BJ (cell line): ENCODE measurements around the gene NAMPT. TPM values are rescaled to one million over a fixed set of nuclear protein-coding genes. Genes with fewer than 3 reads are reported as not detected.
"Not testable (repeated sequence)": the region's sequence is repeated elsewhere in the genome, so short reads cannot be mapped to it uniquely, and the experiment has no call there.

ENCODE experiments used
- CTCF ChIA-PET: fragments of 350-600 bp; formaldehyde crosslinking; extraction: SDS; loops from one replicate; lab custom pipeline; 2021; ENCODE audit warnings: antibody characterized with exemption, inconsistent platforms; lab: Yijun Ruan, JAX
- POLR2A ChIA-PET: fragments of 300-600 bp; sonication (Branson Sonifier 250); formaldehyde crosslinking; extraction: SDS; loops from one replicate; lab custom pipeline; 2021; ENCODE audit warnings: antibody characterized with exemption; lab: Charles Lee
- DNase-seq: peaks from one replicate; pipeline ENCODE4 v3.0.0-alpha.2; 2011; ENCODE audit warnings: low read depth
- H3K27me3 ChIP-seq: 2 replicates; pipeline ENCODE4 v1.6.0; 2011; ENCODE audit warnings: low read length; ENCODE audit not compliant: control insufficient read depth, insufficient read depth
- H3K36me3 ChIP-seq: 2 replicates; pipeline ENCODE4 v1.5.1; 2011; ENCODE audit warnings: low read length; ENCODE audit not compliant: control insufficient read depth, insufficient read depth
- H3K4me3 ChIP-seq: 2 replicates; pipeline ENCODE4 v1.5.1; 2011; ENCODE audit warnings: low read depth, mild to moderate bottlenecking, control low read depth, low read length
- polyA plus RNA-seq: library from polyadenylated mRNA; depleted of rRNA; stranded (reverse); fragments of >200 nt; gene quantifications from 2 replicates; pipeline ENCODE4 v1.2.3, GENCODE V29; 2011
- TF ChIP-seq, protein P1 (sequence below): IDR thresholded peaks from 2 replicates; pipeline ENCODE4 v1.5.1; 2011; ENCODE audit warnings: low read depth, mild to moderate bottlenecking, control low read depth, inconsistent platforms, low read length, moderate library complexity; ENCODE audit not compliant: insufficient read depth

The NAMPT gene
- polyA plus RNA-seq, 1 experiment = 29.9 TPM

DNA sequence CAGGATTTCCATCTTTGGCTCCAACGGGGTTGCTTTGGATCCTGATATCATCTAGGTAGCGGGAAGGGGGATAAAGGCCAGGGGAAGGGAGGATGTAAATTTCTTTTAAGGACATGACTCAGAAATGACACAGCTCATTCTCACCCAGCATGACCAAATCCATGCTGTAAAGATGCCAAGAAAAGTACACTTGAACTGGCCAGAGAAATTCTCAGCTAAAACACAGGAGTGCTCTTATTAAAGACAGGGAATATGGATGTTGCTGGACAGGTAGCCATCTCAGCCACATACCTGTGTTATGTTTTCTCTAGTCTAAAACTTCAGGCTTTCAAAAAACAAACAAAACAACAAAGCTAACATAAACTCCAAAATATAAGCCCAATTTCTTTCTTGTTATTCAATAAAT lies 68.3 kb downstream of the NAMPT start:
- ChIA-PET CTCF (interaction anchor here (0.6 to 1.4 kb wide), 3 partner anchors 28 to 1154 kb away, joined by 3 to 4 read pairs (median 3); no protein-coding TSS in a partner anchor), POLR2A (interaction anchor here (0.6 kb wide), 1 partner anchor 446 kb away, joined by 4 read pairs; no protein-coding TSS in a partner anchor)
- no peaks in the 10 kb centered on the region for H3K36me3 ChIP-seq
- H3K4me3 ChIP-seq = no peak overlapping the region
- TF ChIP-seq, protein P1, sequence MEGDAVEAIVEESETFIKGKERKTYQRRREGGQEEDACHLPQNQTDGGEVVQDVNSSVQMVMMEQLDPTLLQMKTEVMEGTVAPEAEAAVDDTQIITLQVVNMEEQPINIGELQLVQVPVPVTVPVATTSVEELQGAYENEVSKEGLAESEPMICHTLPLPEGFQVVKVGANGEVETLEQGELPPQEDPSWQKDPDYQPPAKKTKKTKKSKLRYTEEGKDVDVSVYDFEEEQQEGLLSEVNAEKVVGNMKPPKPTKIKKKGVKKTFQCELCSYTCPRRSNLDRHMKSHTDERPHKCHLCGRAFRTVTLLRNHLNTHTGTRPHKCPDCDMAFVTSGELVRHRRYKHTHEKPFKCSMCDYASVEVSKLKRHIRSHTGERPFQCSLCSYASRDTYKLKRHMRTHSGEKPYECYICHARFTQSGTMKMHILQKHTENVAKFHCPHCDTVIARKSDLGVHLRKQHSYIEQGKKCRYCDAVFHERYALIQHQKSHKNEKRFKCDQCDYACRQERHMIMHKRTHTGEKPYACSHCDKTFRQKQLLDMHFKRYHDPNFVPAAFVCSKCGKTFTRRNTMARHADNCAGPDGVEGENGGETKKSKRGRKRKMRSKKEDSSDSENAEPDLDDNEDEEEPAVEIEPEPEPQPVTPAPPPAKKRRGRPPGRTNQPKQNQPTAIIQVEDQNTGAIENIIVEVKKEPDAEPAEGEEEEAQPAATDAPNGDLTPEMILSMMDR = no peak
- peak; percentile 76 for DNase-seq
- no peaks in the 10 kb centered on the region; the same call in 1 of the 2 replicates for H3K27me3 ChIP-seq

DNA sequence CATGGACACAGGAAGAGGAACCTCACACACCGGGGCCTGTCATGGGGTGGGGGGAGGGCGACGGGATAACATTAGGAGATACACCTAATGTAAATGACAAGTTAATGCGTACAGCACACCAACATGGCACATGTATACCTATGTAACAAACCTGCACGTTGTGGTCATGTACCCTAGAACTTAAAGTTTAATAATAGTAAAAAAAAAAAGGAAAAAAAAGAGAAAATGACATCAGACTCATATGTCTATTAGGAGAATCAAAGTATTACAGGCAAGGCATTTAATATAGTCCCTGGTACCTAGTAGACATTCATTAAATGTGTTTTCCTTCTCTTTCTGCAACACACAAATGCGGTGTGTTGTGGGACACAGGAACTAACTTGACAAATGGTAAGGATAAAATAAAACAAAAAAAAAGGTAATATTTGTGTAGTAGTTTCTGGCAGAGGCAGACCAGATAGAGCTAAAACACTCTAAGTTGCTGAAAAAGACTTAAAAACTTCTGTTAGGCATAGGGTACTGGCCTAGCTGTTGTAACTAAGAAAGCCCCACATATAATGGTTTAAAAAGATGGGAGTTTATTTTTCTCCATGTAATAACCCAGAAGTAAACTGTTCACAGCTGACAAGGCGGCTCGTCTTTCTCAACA lies 68.8 kb downstream of the NAMPT start:
- DNase-seq = no peak
- CTCF ChIA-PET = interaction anchor here (1.4 kb wide), 1 partner anchor 27 kb away, joined by 3 read pairs; no protein-coding TSS in a partner anchor
- no peak overlapping the region for H3K4me3 ChIP-seq
- H3K36me3 ChIP-seq = no peaks in the 10 kb centered on the region
- H3K27me3 ChIP-seq = no peaks in the 10 kb centered on the region; the same call in 1 of the 2 replicates
- POLR2A ChIA-PET = no interaction called here
- TF ChIP-seq, protein P1 = no peak

DNA sequence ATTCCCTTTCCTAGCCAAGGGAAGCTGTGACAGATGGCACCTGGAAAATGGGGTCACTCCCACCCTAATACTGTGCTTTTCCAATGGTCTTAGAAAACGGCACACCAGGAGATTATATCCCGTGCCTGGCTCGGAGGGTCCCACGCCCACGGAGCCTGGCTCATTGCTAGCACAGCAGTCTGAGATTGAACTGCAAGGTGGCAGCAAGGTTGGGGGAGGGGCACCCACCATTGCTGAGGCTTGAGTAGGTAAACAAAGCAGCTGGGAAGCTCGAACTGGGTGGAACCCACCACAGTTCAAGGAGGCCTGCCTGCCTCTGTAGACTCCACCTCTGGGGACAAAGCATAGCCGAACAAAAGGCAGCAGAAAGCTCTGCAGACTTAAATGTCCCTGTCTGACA lies 75.8 kb downstream of the NAMPT start:
- POLR2A ChIA-PET, H3K27me3 ChIP-seq, H3K4me3 ChIP-seq, H3K36me3 ChIP-seq, DNase-seq: not testable (repeated sequence)
- CTCF ChIA-PET = interaction anchor here (1.5 kb wide), 1 partner anchor 32 kb away, joined by 3 read pairs; no protein-coding TSS in a partner anchor

DNA sequence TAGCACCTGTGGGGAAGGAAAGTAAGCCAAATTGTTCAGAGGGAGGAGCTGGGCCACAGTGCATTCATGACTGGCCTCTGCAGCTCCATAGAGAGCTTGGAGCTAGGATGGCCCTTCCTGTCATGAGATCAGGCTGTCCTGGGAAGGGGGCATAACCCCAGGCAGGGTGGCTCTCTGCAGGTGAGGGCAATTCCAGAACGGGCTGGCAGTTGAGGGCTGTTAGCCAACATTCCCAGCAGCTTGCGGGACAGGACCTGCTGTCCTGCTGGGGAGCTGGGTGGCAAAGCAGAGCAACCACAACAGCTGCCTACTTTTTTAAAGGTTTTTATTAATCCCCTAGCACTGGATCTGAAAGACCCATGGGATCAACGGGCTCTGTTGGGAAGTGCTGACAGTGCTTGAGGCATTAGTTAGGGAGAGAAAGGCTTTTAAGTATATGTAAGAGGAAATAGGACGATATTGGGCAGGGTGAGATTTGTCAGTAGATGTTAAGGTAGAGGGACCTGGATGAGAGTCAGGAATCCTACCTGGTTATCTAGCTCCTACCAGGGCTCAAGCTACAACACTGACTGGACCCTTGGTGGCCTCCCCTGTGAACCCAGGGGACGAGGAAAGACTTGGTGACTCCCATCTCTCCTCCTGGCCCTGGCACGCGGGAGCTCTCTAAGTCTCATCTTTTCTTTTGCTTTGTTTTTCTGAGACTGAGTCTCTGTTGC lies 77.8 kb downstream of the NAMPT start:
- DNase-seq = no peak
- Histone ChIP-seq H3K4me3 (no peak overlapping the region), H3K36me3 (no peaks in the 10 kb centered on the region), H3K27me3 (peaks cover 3% of the 10 kb centered on the region)
- CTCF ChIA-PET = interaction anchor here (1.0 kb wide), 1 partner anchor 54 kb away, joined by 3 read pairs; no protein-coding TSS in a partner anchor
- TF ChIP-seq, protein P1 = no peak
- POLR2A ChIA-PET = no interaction called here

- ChIA-PET POLR2A (no interaction called here), CTCF (interaction anchor here (1.0 kb wide), 1 partner anchor 52 kb away, joined by 3 read pairs; no protein-coding TSS in a partner anchor)
- Histone ChIP-seq H3K36me3 (no peaks in the 10 kb centered on the region), H3K4me3 (no peak overlapping the region), H3K27me3 (peaks cover 3% of the 10 kb centered on the region)
- DNase-seq = no peak
- TF ChIP-seq, protein P1 = no peak
Measured at GRCh38 chr7:106205621-106206222, 79.1 kb downstream of the NAMPT start.
